GM18498 (cell line): Measurements from ENCODE around the gene DOLK.
"Not testable (repeated sequence)": the region's sequence is repeated elsewhere in the genome, so short reads cannot be mapped to it uniquely, and the experiment has no call there.

Experiments used
- ATAC-seq: cut with Tn5 transposase; IDR thresholded peaks from one replicate; pipeline ENCODE4 v1.9.1; 2021; ENCODE audit warnings: mild to moderate bottlenecking, moderate library complexity; ENCODE audit not compliant: unreplicated experiment

Gene DOLK

DNA sequence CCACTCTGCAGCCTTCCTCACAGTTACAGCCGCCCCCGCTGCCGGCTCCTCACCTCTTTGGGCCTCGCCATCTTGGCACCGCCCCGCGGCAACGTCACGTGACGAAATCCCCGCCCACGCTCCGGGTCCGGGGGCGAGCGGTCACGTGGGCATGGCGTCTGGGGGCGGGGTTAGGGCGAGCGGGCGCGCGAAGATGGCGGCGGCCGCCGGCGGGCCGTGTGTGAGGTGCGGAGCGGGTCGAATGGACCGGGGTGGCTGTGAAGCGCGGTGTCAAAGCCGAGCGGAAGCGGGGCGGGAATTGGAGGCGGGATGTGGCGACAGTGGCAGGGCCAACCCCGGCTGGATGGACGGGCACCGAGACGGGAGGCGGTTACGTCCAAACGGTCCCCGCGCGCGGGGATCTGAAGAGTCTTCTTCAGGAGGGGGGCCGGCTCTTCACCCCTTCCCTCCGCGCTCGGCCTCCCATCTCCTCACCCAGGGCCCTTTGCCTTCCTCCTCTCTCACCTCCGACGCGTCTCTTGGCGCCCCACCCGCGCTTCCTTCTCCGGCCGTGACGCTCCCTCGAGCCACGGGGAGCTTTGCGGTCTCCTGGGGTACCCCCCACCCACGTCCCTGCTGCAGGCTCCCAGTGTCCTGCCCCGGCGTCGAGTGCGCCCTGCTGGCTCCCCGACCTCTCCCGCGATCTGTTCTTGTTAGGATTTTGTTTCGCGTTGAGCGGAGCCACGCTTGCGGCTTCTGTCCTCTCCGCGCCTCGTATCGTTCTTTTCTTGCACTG, at the start of gene DOLK, which contains the start of gene NUP188:
Gene DOLK (minus strand): TSS at position 77 of the 775 bp plus-strand sequence. CDS start 300 bp downstream, outside the sequence.
Gene NUP188 (plus strand): TSS at position 173 of the 775 bp plus-strand sequence. CDS start 21 bp downstream, at position 194.
- ATAC-seq, result peak; percentile 82

GRCh38 chr9:128995791-128996190, 48.4 kb upstream of the DOLK start:
- ATAC-seq, result no peak

DNA sequence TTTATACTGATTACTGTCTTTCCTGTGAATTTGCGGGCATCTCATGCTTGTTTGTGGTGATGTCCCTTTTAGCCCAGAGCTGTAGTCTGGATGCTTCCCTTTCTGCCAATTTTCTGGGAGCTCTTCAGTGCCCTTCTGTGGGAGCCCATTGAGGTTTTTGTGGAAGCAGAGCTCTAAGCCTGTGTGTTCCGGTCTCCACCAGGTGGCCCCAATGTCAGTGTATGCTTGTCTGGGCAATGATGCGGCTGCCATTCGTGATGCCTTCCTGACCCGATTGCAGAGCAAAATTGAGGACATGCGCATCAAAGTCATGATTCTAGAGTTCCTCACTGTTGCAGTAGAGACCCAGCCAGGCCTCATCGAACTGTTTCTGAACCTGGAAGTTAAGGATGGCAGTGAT, 45.6 kb upstream of the DOLK start:
- no peak for ATAC-seq

GRCh38 chr9:128987805-128988204, 40.4 kb upstream of the DOLK start:
- no peak for ATAC-seq

DNA sequence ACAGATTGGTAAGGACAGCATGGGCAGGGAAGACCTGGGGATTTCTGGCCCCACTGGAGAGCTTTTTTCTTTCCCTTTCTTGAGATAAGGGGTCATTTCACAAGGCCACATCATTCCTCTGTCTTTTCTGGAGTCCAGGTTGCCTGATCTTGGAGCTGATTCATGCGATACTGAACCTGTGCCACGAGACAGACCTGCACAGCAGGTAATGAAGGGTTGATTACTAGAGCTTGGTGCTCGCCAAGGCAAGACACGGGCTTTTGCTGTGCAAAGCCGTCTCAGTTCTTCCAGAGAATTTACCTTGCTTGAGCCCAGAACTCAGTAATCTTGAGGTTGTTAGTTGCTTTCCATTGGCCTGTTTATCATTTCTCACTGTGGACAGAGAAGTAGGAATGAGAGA, 39.3 kb upstream of the DOLK start:
- ATAC-seq, result no peak

GRCh38 chr9:128983536-128983935, 36.1 kb upstream of the DOLK start:
- no peak for ATAC-seq

DNA sequence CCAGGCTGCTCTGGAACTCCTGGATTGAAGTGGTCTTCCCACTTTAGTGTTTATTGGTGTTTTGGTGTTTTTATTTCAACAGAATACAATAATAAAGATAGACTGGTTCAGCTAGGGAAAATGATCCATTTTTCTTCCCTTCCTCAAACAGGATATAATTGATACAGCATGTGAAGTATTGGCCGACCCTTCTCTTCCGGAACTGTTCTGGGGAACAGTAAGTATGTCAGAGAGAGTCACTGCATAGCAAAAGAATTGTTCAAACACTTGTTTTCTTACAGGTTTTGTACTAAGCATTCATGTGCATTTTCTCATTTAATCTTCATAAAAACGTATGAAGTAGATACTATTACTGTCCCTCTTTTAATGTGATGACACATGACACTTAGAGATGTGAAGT, 31.7 kb upstream of the DOLK start:
- ATAC-seq, result no peak

- ATAC-seq, result no peak
These were observed 25.6 kb upstream of the DOLK start for GRCh38 chr9:128972956-128973355.

- no peak for ATAC-seq
These were observed 22.1 kb upstream of the DOLK start for GRCh38 chr9:128969491-128969890.

- ATAC-seq, result not testable (repeated sequence)
These were observed 14.0 kb upstream of the DOLK start for GRCh38 chr9:128961403-128961802.

- no peak for ATAC-seq
These were observed 201 bp downstream of the DOLK start for GRCh38 chr9:128947277-128947526.

DNA sequence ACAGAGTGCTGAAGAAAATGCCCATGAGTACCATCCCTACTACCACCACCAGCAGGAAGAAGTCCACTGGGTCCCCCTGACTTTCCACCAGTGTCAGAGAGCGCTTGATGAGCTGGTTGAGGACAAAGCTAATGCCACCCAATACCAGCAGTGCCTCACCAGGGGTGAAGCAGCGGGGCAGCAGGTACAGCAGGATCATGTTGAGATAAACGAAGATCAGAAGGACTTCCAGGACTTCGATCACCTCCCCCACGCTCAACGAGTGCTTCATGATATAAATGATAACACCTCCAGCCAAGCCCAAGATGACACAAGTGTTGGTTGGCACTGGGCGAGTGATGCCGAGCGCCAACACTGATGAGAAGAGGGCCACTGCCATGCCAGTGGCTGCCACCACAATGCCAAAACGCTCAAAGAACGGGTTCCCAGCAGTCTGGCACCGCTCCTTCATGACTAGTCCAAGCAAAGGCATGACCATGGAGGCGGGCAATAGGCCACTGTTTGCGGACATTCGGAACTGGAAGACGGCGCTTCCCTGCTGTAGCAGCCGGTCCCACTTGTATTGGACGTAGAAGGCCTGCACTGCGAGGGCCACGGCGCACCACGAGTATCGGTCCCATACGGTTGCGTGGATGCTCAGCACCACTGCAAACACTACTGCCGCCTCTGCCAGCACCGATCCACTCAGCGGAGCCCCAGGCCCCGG, 679 bp downstream of the DOLK start:
- peak; percentile 28 for ATAC-seq

GRCh38 chr9:128945798-128946501, 1.5 kb downstream of the DOLK start:
- ATAC-seq, result no peak

DNA sequence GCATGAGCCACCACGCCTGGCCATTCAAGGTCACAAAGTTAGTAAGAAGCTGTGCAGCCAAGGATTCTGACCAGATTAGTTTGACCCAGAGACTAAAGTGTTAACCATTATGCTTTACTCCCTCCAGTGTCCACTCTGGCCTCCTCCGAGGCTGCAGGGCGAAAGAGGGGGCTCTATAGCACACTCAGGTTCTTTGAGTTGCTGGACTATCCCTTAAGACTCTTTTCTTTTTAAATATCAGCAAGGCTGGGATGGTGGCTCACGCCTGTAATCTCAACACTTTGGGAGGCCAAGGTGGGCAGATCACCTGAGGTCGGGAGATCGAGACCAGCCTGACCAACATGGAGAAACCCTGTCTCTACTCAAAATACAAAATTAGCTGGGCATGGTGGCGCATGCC, 2.4 kb downstream of the DOLK start:
- ATAC-seq, result not testable (repeated sequence)

DNA sequence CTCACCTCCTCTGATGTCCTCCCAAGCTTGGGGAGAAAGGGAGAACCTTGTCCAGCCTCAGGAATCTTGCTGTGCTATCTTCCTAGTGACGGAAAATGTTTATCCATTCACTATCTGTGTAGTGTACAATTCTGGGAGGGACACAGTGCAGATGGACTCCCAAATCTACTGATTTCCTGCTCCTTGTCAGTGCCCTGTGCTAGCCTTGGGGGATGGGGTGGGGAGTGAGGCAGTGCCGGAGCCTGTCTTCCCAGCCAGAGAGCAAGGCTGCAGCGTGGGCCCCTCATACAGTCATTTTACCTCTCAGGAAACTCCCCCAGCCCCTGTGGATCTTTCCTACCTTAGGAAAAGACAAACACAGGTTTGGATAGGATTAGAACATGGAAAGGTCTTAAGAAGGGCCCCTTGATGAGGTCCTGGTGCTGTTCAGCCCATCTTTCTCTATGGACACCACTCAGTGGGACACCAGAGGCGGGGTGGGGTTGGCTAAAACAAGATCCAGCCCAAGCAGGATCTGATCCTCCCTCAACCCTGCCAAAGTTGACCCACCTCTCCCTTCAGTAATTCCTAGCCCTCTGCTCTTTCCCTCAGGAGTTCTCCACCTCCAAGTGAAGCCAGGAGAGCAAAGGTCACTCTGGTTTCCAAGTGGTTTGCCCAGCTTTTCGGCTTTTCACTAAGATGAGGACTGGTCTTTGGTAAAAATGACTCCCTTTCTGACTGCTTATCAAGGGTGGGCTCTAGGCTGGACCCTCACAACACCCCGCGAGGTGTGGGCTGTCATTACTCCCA, 3.4 kb downstream of the DOLK start:
- ATAC-seq, result no peak

DNA sequence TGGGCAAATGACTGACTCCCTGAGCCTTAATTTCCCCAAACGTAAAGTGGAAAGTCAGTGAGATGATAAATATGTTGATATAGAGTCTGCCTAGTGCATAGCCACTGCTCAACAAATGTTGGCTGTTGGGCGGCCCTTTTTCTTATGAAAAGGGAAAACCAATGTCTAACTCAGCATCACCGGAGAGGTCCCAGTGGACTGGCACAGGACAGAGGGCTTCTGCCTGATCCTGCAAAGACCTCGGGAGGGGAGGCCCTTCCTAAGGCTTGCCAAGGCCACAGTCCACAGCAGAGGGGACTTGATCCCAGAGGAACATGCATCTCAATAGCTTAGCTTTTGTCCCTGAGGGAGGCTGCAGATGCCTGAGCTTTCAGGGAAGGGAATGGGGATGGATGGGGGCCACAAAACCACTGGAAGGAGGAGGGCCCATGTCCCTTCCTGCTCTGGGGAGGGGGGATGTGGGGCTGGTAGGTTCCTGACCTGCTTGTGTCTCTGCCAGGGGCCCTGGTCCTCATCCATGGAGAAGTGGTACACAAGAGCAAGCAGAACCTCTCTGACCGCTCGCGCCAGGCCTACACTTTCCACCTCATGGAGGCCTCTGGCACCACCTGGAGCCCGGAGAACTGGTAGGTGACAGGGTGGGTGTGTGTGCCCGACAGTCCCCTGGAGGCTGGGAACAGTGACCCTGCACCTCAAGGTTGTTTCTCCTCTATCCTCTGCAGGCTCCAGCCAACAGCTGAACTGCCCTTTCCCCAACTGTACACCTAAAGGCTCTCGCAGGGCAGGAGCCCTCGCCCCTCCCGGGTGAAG, 6.3 kb downstream of the DOLK start:
- no peak for ATAC-seq

- ATAC-seq, result no peak
These were observed 7.0 kb downstream of the DOLK start for GRCh38 chr9:128940271-128940921.

GRCh38 chr9:128937310-128938165, 9.9 kb downstream of the DOLK start:
- ATAC-seq, result no peak
